CD4-positive, alpha-beta memory T cell (primary cell): ENCODE results near the gene PDE4D. TPM values are rescaled to one million over a fixed set of nuclear protein-coding genes. Genes with fewer than 3 reads are reported as not detected.
"Not testable (repeated sequence)": the region's sequence is repeated elsewhere in the genome, so short reads cannot be mapped to it uniquely, and the experiment has no call there.

Source experiments
- CTCF ChIA-PET: fragments of 350-600 bp; sonication (Branson Sonifier 250); formaldehyde crosslinking; loops from one replicate; lab custom pipeline; 2021; ENCODE audit warnings: inconsistent platforms; ENCODE audit not compliant: partially characterized antibody; lab: Charles Lee
- POLR2A ChIA-PET: fragments of 350-600 bp; sonication (Branson Sonifier 250); formaldehyde crosslinking; loops from one replicate; lab custom pipeline; 2021; ENCODE audit not compliant: partially characterized antibody; lab: Charles Lee
- DNase-seq, 5 donors: peaks; one replicate each; pipeline versions ENCODE4 v3.0.0 to v3.0.0-alpha.2; 2020 to 2022; ENCODE audit warnings: mixed read lengths in 1 of 5
- H3K27ac ChIP-seq: one replicate; pipeline ENCODE4 v1.7.0; 2013; ENCODE audit warnings: low read depth, low read length
- H3K27me3 ChIP-seq: 2 replicates; pipeline ENCODE4 v1.7.0; 2013; ENCODE audit warnings: mild to moderate bottlenecking, low read length, moderate library complexity; ENCODE audit not compliant: insufficient read depth
- H3K36me3 ChIP-seq: 2 replicates; pipeline ENCODE4 v1.7.0; 2013; ENCODE audit warnings: mild to moderate bottlenecking, low read length, moderate library complexity; ENCODE audit not compliant: insufficient read depth
- H3K4me1 ChIP-seq: 2 replicates; pipeline ENCODE4 v1.7.0; 2013; ENCODE audit warnings: mild to moderate bottlenecking, low read length, moderate library complexity; ENCODE audit not compliant: insufficient read depth
- H3K4me3 ChIP-seq, 2 donors: one replicate each; pipeline ENCODE4 v1.7.0; 2013; ENCODE audit warnings: low read length in 2 of 2, mild to moderate bottlenecking in 1 of 2
- H3K9me3 ChIP-seq, 2 donors: one replicate each; pipeline ENCODE4 v1.7.0; 2013; ENCODE audit warnings: low read length in 2 of 2, control low read depth in 1 of 2; ENCODE audit not compliant: control insufficient read depth in 1 of 2
- H3K27ac Mint-ChIP-seq, 7 donors: one replicate each; pipeline ENCODE4 v1.8.0; 2020 to 2021; ENCODE audit warnings: mixed read lengths in 7 of 7, mild to moderate bottlenecking in 6 of 7, inconsistent platforms in 3 of 7, moderate library complexity in 3 of 7
- H3K27me3 Mint-ChIP-seq, 2 donors: one replicate each; pipeline ENCODE4 v1.8.0; 2020 to 2021; ENCODE audit warnings: mixed read lengths in 2 of 2
- H3K36me3 Mint-ChIP-seq, 2 donors: one replicate each; pipeline ENCODE4 v1.8.0; 2020 to 2021; ENCODE audit warnings: mixed read lengths in 2 of 2, inconsistent platforms in 1 of 2, mild to moderate bottlenecking in 1 of 2
- H3K4me1 Mint-ChIP-seq, 4 donors: one replicate each; pipeline ENCODE4 v1.8.0; 2020 to 2021; ENCODE audit warnings: mixed read lengths in 4 of 4, mild to moderate bottlenecking in 1 of 4
- H3K4me3 Mint-ChIP-seq, 8 donors: one replicate each; pipeline ENCODE4 v1.8.0; 2020 to 2021; ENCODE audit warnings: mixed read lengths in 8 of 8, mild to moderate bottlenecking in 7 of 8, moderate library complexity in 6 of 8, inconsistent platforms in 3 of 8
- H3K9me3 Mint-ChIP-seq, 8 donors: one replicate each; pipeline ENCODE4 v1.8.0; 2020 to 2021; ENCODE audit warnings: mixed read lengths in 8 of 8, mild to moderate bottlenecking in 5 of 8, inconsistent platforms in 3 of 8, moderate library complexity in 1 of 8
- intact Hi-C: fragments of 100-400 bp; cut with micrococcal nuclease; formaldehyde crosslinking; loops from one replicate; pipeline ENCODE4 v1.15.1; 2023
- polyA plus RNA-seq, 2 donors: library from polyadenylated mRNA; unstranded; fragments of 300-500 nt; fragmentation: Illumina TruSeq; gene quantifications; one replicate each; pipeline ENCODE4 v1.2.3, GENCODE V29; 2021
- total RNA-seq, 2 experiments: library from RNA; stranded (reverse); gene quantifications; one replicate each; pipeline ENCODE4 v1.2.3, GENCODE V29; 2021

Gene PDE4D
- total and polyA plus RNA-seq, 4 experiments from 2014 or later: 12.3 to 49.7 (median 30.3) TPM

- Mint-ChIP-seq H3K27ac (no peak overlapping the region), H3K36me3 (no peaks in the 10 kb centered on the region), H3K4me1 (no peaks in the 10 kb centered on the region), H3K4me3 (no peak overlapping the region), H3K27me3 (peaks cover 0 to 2% of the 10 kb centered on the region in 2 donors), H3K9me3 (peaks cover 0 to 3% (median 0%) of the 10 kb centered on the region in 8 donors)
- Histone ChIP-seq H3K4me1 (no peaks in the 10 kb centered on the region), H3K36me3 (no peaks in the 10 kb centered on the region), H3K4me3 (no peak overlapping the region), H3K27me3 (no peaks in the 10 kb centered on the region), H3K27ac (no peak overlapping the region), H3K9me3 (no peaks in the 10 kb centered on the region)
- ChIA-PET CTCF (no interaction called here), POLR2A (no interaction called here)
- intact Hi-C loops: no loop called here
- DNase-seq: no peak
Measured at GRCh38 chr5:59599729-59600128, 293.8 kb downstream of the PDE4D start.

DNA sequence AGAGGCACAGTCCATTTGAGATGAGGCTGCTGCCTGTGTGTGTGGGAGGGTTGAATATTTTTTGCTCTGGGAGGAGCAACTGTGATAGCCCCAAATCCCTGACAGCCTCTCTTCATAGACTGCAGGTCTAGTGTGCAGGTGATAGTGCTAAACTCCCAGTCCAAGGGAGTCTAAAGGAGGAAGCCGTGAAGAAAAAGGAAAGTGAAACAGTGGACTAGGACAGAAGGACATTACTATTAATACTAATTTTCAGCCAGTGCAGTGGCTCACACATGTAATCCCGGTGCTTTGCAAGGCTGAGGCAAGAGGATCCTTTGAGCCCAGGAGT lies 295.0 kb downstream of the PDE4D start:
- Mint-ChIP-seq H3K27ac (no peak overlapping the region), H3K4me1 (no peaks in the 10 kb centered on the region), H3K36me3 (no peaks in the 10 kb centered on the region), H3K27me3 (peaks cover 0 to 2% of the 10 kb centered on the region in 2 donors), H3K4me3 (no peak overlapping the region), H3K9me3 (peaks cover 0 to 3% (median 0%) of the 10 kb centered on the region in 8 donors)
- CTCF ChIA-PET: no interaction called here
- POLR2A ChIA-PET: no interaction called here
- no peaks in the 10 kb centered on the region for H3K36me3 ChIP-seq
- no peaks in the 10 kb centered on the region for H3K4me1 ChIP-seq
- H3K9me3 ChIP-seq: no peaks in the 10 kb centered on the region
- DNase-seq: no peak
- no peaks in the 10 kb centered on the region for H3K27me3 ChIP-seq
- no peak overlapping the region for H3K27ac ChIP-seq
- no peak overlapping the region for H3K4me3 ChIP-seq
- intact Hi-C loops: no loop called here

- peaks cover 0 to 2% of the 10 kb centered on the region in 2 donors for H3K27me3 Mint-ChIP-seq
- H3K4me3 ChIP-seq: no peak overlapping the region
- H3K4me1 ChIP-seq: no peaks in the 10 kb centered on the region
- no peaks in the 10 kb centered on the region for H3K4me1 Mint-ChIP-seq
- POLR2A ChIA-PET: no interaction called here
- H3K4me3 Mint-ChIP-seq: no peak overlapping the region
- H3K27ac Mint-ChIP-seq: no peak overlapping the region
- no peak overlapping the region for H3K27ac ChIP-seq
- CTCF ChIA-PET: no interaction called here
- peaks cover 0 to 3% (median 0%) of the 10 kb centered on the region in 8 donors for H3K9me3 Mint-ChIP-seq
- no peaks in the 10 kb centered on the region for H3K9me3 ChIP-seq
- intact Hi-C loops: no loop called here
- H3K27me3 ChIP-seq: no peaks in the 10 kb centered on the region
- DNase-seq: no peak
- no peaks in the 10 kb centered on the region for H3K36me3 ChIP-seq
- no peaks in the 10 kb centered on the region for H3K36me3 Mint-ChIP-seq
Measured at GRCh38 chr5:59597690-59598546, 295.6 kb downstream of the PDE4D start.

DNA sequence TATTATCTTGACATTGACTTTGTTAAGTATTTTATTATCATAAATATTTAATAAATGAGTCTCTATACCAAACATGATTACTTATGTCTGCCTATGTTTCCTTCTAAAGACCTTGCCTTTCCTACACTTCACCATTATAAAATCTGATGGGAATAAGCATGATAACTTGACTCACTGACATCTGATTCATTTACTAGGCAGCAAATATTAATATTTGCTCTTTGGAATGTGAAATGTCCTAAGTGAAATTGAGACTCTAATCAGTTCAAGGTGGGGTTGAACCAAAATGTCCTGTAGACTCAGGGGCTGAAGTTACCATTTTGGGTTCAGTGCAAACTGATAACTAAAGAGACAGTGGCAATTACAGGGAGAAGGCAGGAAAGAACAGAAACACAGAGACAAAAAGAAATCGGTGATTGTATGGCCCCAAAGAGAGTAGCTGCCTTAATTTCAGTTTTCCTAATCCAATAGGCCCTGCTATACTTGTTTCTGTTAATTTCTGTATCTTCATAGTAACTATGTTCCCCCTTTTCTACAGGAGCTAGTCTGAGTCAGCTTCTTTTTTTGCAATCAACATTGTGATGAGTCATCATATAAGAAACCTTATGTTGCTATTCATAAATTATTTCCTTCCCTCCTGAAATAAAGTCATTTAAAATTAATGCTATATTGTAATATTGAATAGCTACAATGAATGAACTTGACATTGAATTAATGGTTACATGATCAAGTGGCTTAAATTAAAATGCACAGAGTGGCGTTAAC lies 296.8 kb downstream of the PDE4D start:
- CTCF ChIA-PET: no interaction called here
- Mint-ChIP-seq H3K27me3 (no peaks in the 10 kb centered on the region), H3K36me3 (no peaks in the 10 kb centered on the region), H3K4me3 (no peak overlapping the region), H3K4me1 (no peaks in the 10 kb centered on the region), H3K9me3 (peaks cover 0 to 3% (median 0%) of the 10 kb centered on the region in 8 donors), H3K27ac (no peak overlapping the region)
- Histone ChIP-seq H3K27ac (no peak overlapping the region), H3K4me3 (no peak overlapping the region), H3K27me3 (no peaks in the 10 kb centered on the region), H3K36me3 (no peaks in the 10 kb centered on the region), H3K4me1 (no peaks in the 10 kb centered on the region), H3K9me3 (no peaks in the 10 kb centered on the region)
- intact Hi-C loops: no loop called here
- DNase-seq: no peak
- POLR2A ChIA-PET: no interaction called here

GRCh38 chr5:59594118-59594517 lies 299.4 kb downstream of the PDE4D start:
- H3K9me3 Mint-ChIP-seq, H3K27me3 ChIP-seq, DNase-seq, CTCF ChIA-PET, H3K36me3 ChIP-seq, H3K4me3 Mint-ChIP-seq, intact Hi-C loops, H3K36me3 Mint-ChIP-seq, H3K4me1 Mint-ChIP-seq, H3K9me3 ChIP-seq, POLR2A ChIA-PET, H3K4me1 ChIP-seq, H3K27ac Mint-ChIP-seq, H3K27ac ChIP-seq, H3K27me3 Mint-ChIP-seq, H3K4me3 ChIP-seq: not testable (repeated sequence)

DNA sequence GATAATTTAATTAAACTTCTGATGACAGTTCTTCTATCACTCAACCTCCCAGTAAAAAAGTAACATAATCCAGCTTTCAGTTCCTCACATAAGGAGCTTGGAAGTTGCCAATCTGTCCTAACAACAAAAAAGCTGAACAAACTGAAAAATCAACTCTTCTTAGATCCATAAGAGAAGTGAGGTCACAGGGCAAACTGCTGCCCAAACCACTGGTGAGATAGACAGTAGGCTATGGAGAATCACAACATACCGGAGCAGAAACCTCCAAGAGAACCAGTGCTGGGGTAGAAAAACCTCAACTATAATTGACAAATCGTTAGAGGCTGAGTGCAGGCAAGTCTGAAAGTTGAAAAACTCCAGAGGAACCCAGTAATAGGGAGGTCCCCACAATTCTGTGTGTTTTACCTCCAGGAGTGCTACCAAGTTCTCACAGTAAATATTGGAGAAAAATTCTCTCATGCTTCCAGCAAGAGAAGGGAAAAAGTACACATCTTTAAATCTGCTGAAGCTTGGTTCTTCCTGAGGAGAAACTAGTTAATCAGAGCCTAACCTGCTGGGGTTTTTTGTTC lies 300.0 kb downstream of the PDE4D start:
- H3K4me3 Mint-ChIP-seq: no peak overlapping the region
- no peak overlapping the region for H3K27ac Mint-ChIP-seq
- ChIA-PET CTCF (no interaction called here), POLR2A (no interaction called here)
- DNase-seq: no peak
- no peaks in the 10 kb centered on the region for H3K27me3 Mint-ChIP-seq
- intact Hi-C loops: no loop called here
- Histone ChIP-seq H3K4me1 (no peaks in the 10 kb centered on the region), H3K27ac (no peak overlapping the region), H3K27me3 (no peaks in the 10 kb centered on the region), H3K9me3 (no peaks in the 10 kb centered on the region), H3K36me3 (no peaks in the 10 kb centered on the region), H3K4me3 (no peak overlapping the region)
- H3K4me1 Mint-ChIP-seq: no peaks in the 10 kb centered on the region
- H3K36me3 Mint-ChIP-seq: no peaks in the 10 kb centered on the region
- H3K9me3 Mint-ChIP-seq: peaks cover 0 to 2% (median 0%) of the 10 kb centered on the region in 8 donors

DNA sequence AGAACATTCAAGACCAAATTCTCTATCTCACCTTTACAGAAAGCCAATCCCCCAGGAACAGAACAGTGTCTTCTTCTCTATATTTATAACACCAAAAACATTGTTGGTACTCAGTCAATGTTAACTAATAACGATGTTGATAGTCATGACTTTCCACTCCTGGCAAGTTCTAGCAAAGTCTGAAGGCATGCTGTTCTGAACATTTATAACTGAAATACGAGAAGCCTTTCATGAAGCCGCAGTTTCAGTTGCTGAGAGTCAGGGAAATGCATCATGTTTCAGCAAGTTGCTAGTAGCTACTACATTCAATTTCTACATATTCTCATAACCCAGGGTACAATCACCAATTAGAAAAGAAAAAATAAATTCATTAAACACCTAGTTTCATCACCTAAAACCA lies 301.4 kb downstream of the PDE4D start:
- CTCF ChIA-PET: no interaction called here
- H3K36me3 Mint-ChIP-seq: no peaks in the 10 kb centered on the region
- no peak overlapping the region for H3K27ac Mint-ChIP-seq
- Histone ChIP-seq H3K4me3 (no peak overlapping the region), H3K36me3 (no peaks in the 10 kb centered on the region), H3K4me1 (no peaks in the 10 kb centered on the region), H3K27ac (no peak overlapping the region), H3K9me3 (no peaks in the 10 kb centered on the region), H3K27me3 (no peaks in the 10 kb centered on the region)
- POLR2A ChIA-PET: no interaction called here
- no peak for DNase-seq
- H3K4me1 Mint-ChIP-seq: no peaks in the 10 kb centered on the region
- H3K4me3 Mint-ChIP-seq: no peak overlapping the region
- peaks cover 0 to 2% (median 0%) of the 10 kb centered on the region in 8 donors for H3K9me3 Mint-ChIP-seq
- intact Hi-C loops: no loop called here
- H3K27me3 Mint-ChIP-seq: no peaks in the 10 kb centered on the region
